ENCODE results near the gene PITHD1. TPM values are rescaled to one million over a fixed set of nuclear protein-coding genes. Genes with fewer than 3 reads are reported as not detected.

The PITHD1 gene
- polyA plus RNA-seq, 3 donors: 59.3 to 65.1 (median 59.9) TPM

Other genes with a start within 250 kb of the PITHD1 start
- 1 to 10 TPM; 4.6 to 5.4 (median 5.2) TPM for gene E2F2, start 247.2 kb upstream of the PITHD1 start, polyA plus RNA-seq (ENCODE audit: insufficient read length in 3 of 3)
- gene ID3, start 218.9 kb upstream of the PITHD1 start, polyA plus RNA-seq (ENCODE audit: insufficient read length in 3 of 3): 100 to 1,000 TPM; 277 to 365 (median 359) TPM
- 1,000 to 10,000 TPM; 2,131 to 2,732 (median 2,597) TPM for gene RPL11, start 86.6 kb upstream of the PITHD1 start, polyA plus RNA-seq (ENCODE audit: insufficient read length in 3 of 3)
- gene ELOA, start 34.9 kb upstream of the PITHD1 start, polyA plus RNA-seq (ENCODE audit: insufficient read length in 3 of 3): 10 to 100 TPM; 34.5 to 36.2 (median 35.9) TPM
- 10 to 100 TPM; 51.5 to 78.0 (median 75.1) TPM for gene LYPLA2, start 12.7 kb downstream of the PITHD1 start, polyA plus RNA-seq (ENCODE audit: insufficient read length in 3 of 3)
- gene GALE, start 22.3 kb downstream of the PITHD1 start, polyA plus RNA-seq (ENCODE audit: insufficient read length in 3 of 3): 10 to 100 TPM; 30.7 to 40.6 (median 39.5) TPM
- 10 to 100 TPM; 69.2 to 72.6 (median 69.8) TPM for gene HMGCL, start 47.0 kb downstream of the PITHD1 start, polyA plus RNA-seq (ENCODE audit: insufficient read length in 3 of 3)
- gene FUCA1, start 89.9 kb downstream of the PITHD1 start, polyA plus RNA-seq (ENCODE audit: insufficient read length in 3 of 3): 10 to 100 TPM; 37.3 to 43.1 (median 37.4) TPM
- under 1 TPM; 0.08 to 0.10 (median 0.09) TPM for gene CNR2, start 134.9 kb downstream of the PITHD1 start, polyA plus RNA-seq (ENCODE audit: insufficient read length in 3 of 3)
- gene PNRC2, start 181.4 kb downstream of the PITHD1 start, polyA plus RNA-seq (ENCODE audit: insufficient read length in 3 of 3): 100 to 1,000 TPM; 184 to 213 (median 212) TPM
- 100 to 1,000 TPM; 197 to 242 (median 223) TPM for gene SRSF10, start 201.9 kb downstream of the PITHD1 start, polyA plus RNA-seq (ENCODE audit: insufficient read length in 3 of 3)

Data from renal cortex interstitium (tissue), 3 donors.